GM21529 (cell line): ENCODE measurements around the gene GRIK4.

ENCODE experiments used
- ATAC-seq: cut with Tn5 transposase; IDR thresholded peaks from one replicate; pipeline ENCODE4 v1.9.1; 2021; ENCODE audit not compliant: unreplicated experiment

The GRIK4 gene

GRCh38 chr11:120505801-120506425 is 5.6 kb upstream of the GRIK4 start:
- ATAC-seq = no peak

GRCh38 chr11:120509346-120510053 is 2.0 kb upstream of the GRIK4 start:
- no peak for ATAC-seq

GRCh38 chr11:120510406-120511115 is 987 bp upstream of the GRIK4 start:
- ATAC-seq = no peak

- ATAC-seq = no peak
Observed at GRCh38 chr11:120511820-120512738, 531 bp downstream of the GRIK4 start.

GRCh38 chr11:120512739-120513435 is 1.3 kb downstream of the GRIK4 start:
- no peak for ATAC-seq

GRCh38 chr11:120513436-120514315 is 2.1 kb downstream of the GRIK4 start:
- ATAC-seq = no peak

GRCh38 chr11:120514541-120515121 is 3.1 kb downstream of the GRIK4 start:
- ATAC-seq = no peak

GRCh38 chr11:120515186-120515723 is 3.7 kb downstream of the GRIK4 start:
- no peak for ATAC-seq

GRCh38 chr11:120516461-120517389 is 5.2 kb downstream of the GRIK4 start:
- ATAC-seq = no peak

GRCh38 chr11:120517390-120517761 is 5.8 kb downstream of the GRIK4 start:
- ATAC-seq = no peak

GRCh38 chr11:120517801-120518291 is 6.3 kb downstream of the GRIK4 start:
- ATAC-seq = no peak

GRCh38 chr11:120518356-120518755 is 6.8 kb downstream of the GRIK4 start:
- ATAC-seq = no peak

- no peak for ATAC-seq
Observed at GRCh38 chr11:120519474-120519873, 7.9 kb downstream of the GRIK4 start.

- ATAC-seq = no peak
Observed at GRCh38 chr11:120520091-120520822, 8.7 kb downstream of the GRIK4 start.

GRCh38 chr11:120521176-120521575 is 9.6 kb downstream of the GRIK4 start:
- no peak for ATAC-seq

GRCh38 chr11:120522021-120522420 is 10.5 kb downstream of the GRIK4 start:
- ATAC-seq = no peak

- ATAC-seq = no peak
Observed at GRCh38 chr11:120522736-120523135, 11.2 kb downstream of the GRIK4 start.
